ENCODE results near the gene PSMB11. TPM values are rescaled to one million over a fixed set of nuclear protein-coding genes. Genes with fewer than 3 reads are reported as not detected.

PSMB11 gene
- total RNA-seq, 1 experiment from 2014 or later, result not detected

DNA sequence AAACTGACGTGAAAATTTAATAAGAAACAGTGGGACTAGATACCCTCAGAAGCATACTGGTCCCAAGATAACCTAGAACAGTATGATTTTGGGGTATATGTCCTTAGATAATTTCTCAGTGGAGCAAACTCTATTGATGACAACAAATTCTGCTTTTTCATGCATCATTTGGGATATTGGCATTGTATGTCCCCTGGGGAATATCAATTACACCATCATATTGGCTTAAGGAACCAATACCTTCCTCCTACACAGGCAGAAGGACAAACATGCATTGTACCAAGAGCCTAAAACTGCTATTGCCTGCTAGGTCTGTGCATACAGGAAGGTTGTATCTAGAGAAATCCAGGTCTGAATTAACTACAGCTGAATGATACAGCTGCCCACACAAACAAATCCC lies 32.9 kb downstream of the PSMB11 start:
- BruUV-seq (replicated peaks), result no TSS peak

DNA sequence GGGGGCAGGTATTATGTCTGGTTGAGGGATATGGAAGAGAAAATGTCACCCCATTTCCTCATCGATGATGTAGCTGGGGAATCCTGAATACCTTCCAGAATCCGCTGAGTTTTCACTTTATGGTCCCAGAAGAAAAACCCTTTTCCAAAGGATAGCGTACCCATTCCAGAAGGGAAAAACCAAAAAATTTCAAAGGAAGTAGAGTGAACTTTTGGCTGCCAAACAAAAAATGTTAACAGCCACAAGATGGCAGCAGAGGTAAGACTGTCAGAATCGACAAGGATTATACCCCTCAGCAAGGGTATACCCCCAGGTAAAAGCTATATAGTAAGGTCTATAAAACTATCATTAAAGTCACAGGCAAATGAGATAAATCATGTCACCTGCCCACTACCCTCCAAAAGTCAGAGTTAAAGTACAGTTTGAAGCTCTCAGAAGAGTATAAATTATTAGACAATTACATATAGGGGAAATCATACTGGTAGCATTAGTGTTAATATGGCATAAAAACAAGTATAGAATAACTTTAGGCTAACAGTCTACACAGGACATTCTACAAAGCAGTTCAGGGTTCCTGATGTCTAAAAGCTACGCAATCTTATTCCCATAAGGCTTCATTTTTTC lies 34.9 kb downstream of the PSMB11 start:
- Histone ChIP-seq H3K4me1 (ENCODE audit: insufficient read depth, low read length) (peaks cover 38% of the 10 kb centered on the region), H3K27ac (ENCODE audit: low read length) (no peak overlapping the region), H3F3A (ENCODE audit: low read length, unreplicated experiment) (peaks cover 7% of the 10 kb centered on the region), H3K9me2 (replicated peaks; ENCODE audit: low read length) (no peaks in the 10 kb centered on the region), H3K27me3 (ENCODE audit: low read length) (no peaks in the 10 kb centered on the region), H2AFZ (ENCODE audit: low read length) (no peak overlapping the region), H3K4me3 (ENCODE audit: low read length) (no peak overlapping the region), H3K36me3 (ENCODE audit: low read depth, low read length) (peaks cover 73% of the 10 kb centered on the region), H4K20me1 (ENCODE audit: low read length) (no peaks in the 10 kb centered on the region), H3K9me3 (ENCODE audit: low read length) (no peaks in the 10 kb centered on the region), H3K79me2 (ENCODE audit: low read length) (0 out of 2 replicates have a peak, but pooled peaks cover 5% of the 10 kb centered on the region), H3K9ac (ENCODE audit: low read length) (no peak overlapping the region), H3K4me2 (ENCODE audit: low read length) (no peak overlapping the region)
- DNase-seq (peak; percentile 62), ATAC-seq (no peak)
- ChIA-PET CTCF (interaction anchor here (0.5 to 3.7 kb wide), 3 partner anchors 8 to 44 kb away, joined by 4 to 19 read pairs (median 4); no protein-coding TSS in a partner anchor), POLR2A (ENCODE audit: unreplicated experiment) (no interaction called here)
- no TSS peak for BruUV-seq (replicated peaks)
- intact Hi-C loops (cut with micrococcal nuclease), result loop anchor here (2.0 to 10.0 kb wide), 2 partner anchors 32 to 478 kb away; partner anchors contain the start of genes THTPA and ZFHX2
- TF ChIP-seq, protein P1, sequence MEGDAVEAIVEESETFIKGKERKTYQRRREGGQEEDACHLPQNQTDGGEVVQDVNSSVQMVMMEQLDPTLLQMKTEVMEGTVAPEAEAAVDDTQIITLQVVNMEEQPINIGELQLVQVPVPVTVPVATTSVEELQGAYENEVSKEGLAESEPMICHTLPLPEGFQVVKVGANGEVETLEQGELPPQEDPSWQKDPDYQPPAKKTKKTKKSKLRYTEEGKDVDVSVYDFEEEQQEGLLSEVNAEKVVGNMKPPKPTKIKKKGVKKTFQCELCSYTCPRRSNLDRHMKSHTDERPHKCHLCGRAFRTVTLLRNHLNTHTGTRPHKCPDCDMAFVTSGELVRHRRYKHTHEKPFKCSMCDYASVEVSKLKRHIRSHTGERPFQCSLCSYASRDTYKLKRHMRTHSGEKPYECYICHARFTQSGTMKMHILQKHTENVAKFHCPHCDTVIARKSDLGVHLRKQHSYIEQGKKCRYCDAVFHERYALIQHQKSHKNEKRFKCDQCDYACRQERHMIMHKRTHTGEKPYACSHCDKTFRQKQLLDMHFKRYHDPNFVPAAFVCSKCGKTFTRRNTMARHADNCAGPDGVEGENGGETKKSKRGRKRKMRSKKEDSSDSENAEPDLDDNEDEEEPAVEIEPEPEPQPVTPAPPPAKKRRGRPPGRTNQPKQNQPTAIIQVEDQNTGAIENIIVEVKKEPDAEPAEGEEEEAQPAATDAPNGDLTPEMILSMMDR (conservative IDR thresholded peaks at IDR 0.05; ENCODE audit: low read depth, low read length), result peak; percentile 83; the same call in 1 of the 2 replicates
- TF ChIP-seq EZH2 (IDR thresholded peaks at IDR 0.05; ENCODE audit: low read length, unreplicated experiment), result no peak

More for the DNA sequence above, 32.9 kb downstream of the PSMB11 start:
- DNase-seq (no peak), ATAC-seq (no peak)
- peaks cover 53% of the 10 kb centered on the region for H3K36me3 ChIP-seq (ENCODE audit: low read depth, low read length)
- H3K4me1 ChIP-seq (ENCODE audit: insufficient read depth, low read length), result peaks cover 46% of the 10 kb centered on the region
- no peak overlapping the region for H2AFZ ChIP-seq (ENCODE audit: low read length)
- intact Hi-C loops (cut with micrococcal nuclease), result loop anchor here (10.0 kb wide), 1 partner anchor 480 kb away; the partner anchor contains the start of genes THTPA and ZFHX2
- H3K9ac ChIP-seq (ENCODE audit: low read length), result no peak overlapping the region
- ChIA-PET CTCF (no interaction called here), POLR2A (ENCODE audit: unreplicated experiment) (no interaction called here)
- no peaks in the 10 kb centered on the region for H3K27me3 ChIP-seq (ENCODE audit: low read length)
- H3K4me3 ChIP-seq (ENCODE audit: low read length), result no peak overlapping the region
- H3K27ac ChIP-seq (ENCODE audit: low read length), result no peak overlapping the region
- H3K4me2 ChIP-seq (ENCODE audit: low read length), result no peak overlapping the region
- TF ChIP-seq EZH2phosphoT487 (IDR thresholded peaks at IDR 0.05; ENCODE audit: borderline replicate concordance, low read length), result no peak
- TF ChIP-seq, protein P1 (conservative IDR thresholded peaks at IDR 0.05; ENCODE audit: low read depth, low read length), result no peak
- no peak for TF ChIP-seq EZH2 (IDR thresholded peaks at IDR 0.05; ENCODE audit: low read length, unreplicated experiment)
- H3K9me3 ChIP-seq (ENCODE audit: low read length), result no peaks in the 10 kb centered on the region
- peaks cover 11% of the 10 kb centered on the region for H3F3A ChIP-seq (ENCODE audit: low read length, unreplicated experiment)
- H3K9me2 ChIP-seq (replicated peaks; ENCODE audit: low read length), result no peaks in the 10 kb centered on the region
- H4K20me1 ChIP-seq (ENCODE audit: low read length), result no peaks in the 10 kb centered on the region
- peaks cover 22% of the 10 kb centered on the region for H3K79me2 ChIP-seq (ENCODE audit: low read length)

DNA sequence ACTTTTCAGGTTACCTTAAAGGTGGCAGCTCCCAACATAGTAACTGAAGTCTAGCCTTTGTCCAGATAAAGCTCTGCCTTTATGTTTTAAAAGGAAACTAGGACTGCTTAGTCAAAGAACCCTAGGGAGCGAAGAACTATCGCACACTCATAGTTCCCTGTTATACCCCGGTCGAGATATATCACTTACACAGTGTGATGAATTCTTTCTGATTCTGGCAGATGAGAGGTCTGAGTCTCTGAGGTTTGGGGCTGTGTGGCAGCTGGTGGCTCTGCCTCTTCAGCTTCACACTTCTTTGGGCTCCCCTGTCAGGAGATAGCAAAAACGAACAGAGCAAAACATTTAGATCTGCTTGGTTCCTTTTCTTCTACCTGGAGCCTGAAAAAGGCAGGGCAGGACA lies 36.0 kb downstream of the PSMB11 start:
- Histone ChIP-seq H2AFZ (ENCODE audit: low read length) (no peak overlapping the region), H3K9me3 (ENCODE audit: low read length) (no peaks in the 10 kb centered on the region), H3K36me3 (ENCODE audit: low read depth, low read length) (peaks cover 71% of the 10 kb centered on the region), H3K27ac (ENCODE audit: low read length) (peak overlapping the region; percentile 61), H3K4me1 (ENCODE audit: insufficient read depth, low read length) (peaks cover 28% of the 10 kb centered on the region), H3K27me3 (ENCODE audit: low read length) (no peaks in the 10 kb centered on the region), H4K20me1 (ENCODE audit: low read length) (no peaks in the 10 kb centered on the region), H3K79me2 (ENCODE audit: low read length) (0 out of 2 replicates have a peak, but pooled peaks cover 5% of the 10 kb centered on the region), H3K9ac (ENCODE audit: low read length) (peak overlapping the region; percentile 5; the same call in 1 of the 2 replicates), H3K9me2 (replicated peaks; ENCODE audit: low read length) (no peaks in the 10 kb centered on the region), H3K4me2 (ENCODE audit: low read length) (peak overlapping the region; percentile 63; the same call in 1 of the 2 replicates), H3K4me3 (ENCODE audit: low read length) (no peak overlapping the region), H3F3A (ENCODE audit: low read length, unreplicated experiment) (peaks cover 7% of the 10 kb centered on the region)
- no peak for TF ChIP-seq EZH2phosphoT487 (IDR thresholded peaks at IDR 0.05; ENCODE audit: borderline replicate concordance, low read length)
- TF ChIP-seq EZH2 (IDR thresholded peaks at IDR 0.05; ENCODE audit: low read length, unreplicated experiment), result no peak
- TF ChIP-seq, protein P1 (conservative IDR thresholded peaks at IDR 0.05; ENCODE audit: low read depth, low read length), result no peak
- intact Hi-C loops (cut with micrococcal nuclease), result loop anchor here (2.0 to 10.0 kb wide), 2 partner anchors 31 to 477 kb away; partner anchors contain the start of genes THTPA and ZFHX2
- BruUV-seq (replicated peaks), result no TSS peak
- CTCF ChIA-PET, result interaction anchor here (1.1 to 3.7 kb wide), 2 partner anchors 9 to 42 kb away, joined by 4 to 19 read pairs; no protein-coding TSS in a partner anchor
- DNase-seq (no peak), ATAC-seq (no peak)
- POLR2A ChIA-PET (ENCODE audit: unreplicated experiment), result interaction anchor here (1.1 kb wide), 1 partner anchor 17 kb away, joined by 6 read pairs; the partner anchor contains the start of genes ACIN1 and C14orf119

Data from PC-3 (cell line).